GM21737 (cell line): ENCODE data around the gene MTAP.

Source experiments
- ATAC-seq: cut with Tn5 transposase; IDR thresholded peaks from one replicate; pipeline ENCODE4 v1.9.1; 2021; ENCODE audit warnings: mild to moderate bottlenecking, moderate library complexity; ENCODE audit not compliant: unreplicated experiment

Gene MTAP

DNA sequence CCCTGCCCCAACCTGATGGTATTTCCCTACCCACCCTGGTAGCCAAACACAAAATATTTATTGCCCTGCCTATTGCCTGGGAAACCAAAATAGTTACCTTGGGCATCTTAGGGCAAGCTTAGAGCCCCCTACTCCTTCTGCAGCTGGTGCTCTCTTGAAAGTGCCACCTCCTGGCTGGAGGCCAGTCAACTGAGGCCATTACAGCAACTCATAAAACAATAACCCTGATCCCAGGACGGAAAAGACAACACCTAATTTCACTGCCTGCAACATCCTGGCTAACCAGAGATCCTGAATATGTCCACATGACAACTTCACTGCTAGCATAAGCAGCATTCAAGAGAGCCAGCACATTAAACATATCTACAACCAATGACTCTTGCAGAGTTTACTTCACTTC, 38.7 kb downstream of the MTAP start:
- no peak for ATAC-seq

DNA sequence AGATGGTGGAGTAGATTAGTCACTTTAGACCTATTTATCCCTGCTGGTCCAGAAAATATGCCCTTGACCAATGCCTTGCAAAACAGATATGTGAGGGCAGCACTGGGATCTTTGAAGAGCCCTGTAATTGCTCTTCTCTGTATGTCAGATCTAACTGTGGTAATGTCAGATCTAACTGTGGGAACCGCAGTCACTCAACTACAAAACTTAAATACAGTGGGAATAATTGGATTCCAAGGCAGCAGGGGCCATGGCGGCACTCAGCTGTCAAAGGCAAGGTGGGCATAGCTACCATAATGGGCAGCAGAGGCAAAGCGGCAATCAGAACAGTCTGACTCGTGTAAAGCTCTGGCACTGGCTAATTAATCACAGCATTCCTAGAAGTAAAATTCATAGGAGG, 46.2 kb downstream of the MTAP start:
- ATAC-seq = no peak

DNA sequence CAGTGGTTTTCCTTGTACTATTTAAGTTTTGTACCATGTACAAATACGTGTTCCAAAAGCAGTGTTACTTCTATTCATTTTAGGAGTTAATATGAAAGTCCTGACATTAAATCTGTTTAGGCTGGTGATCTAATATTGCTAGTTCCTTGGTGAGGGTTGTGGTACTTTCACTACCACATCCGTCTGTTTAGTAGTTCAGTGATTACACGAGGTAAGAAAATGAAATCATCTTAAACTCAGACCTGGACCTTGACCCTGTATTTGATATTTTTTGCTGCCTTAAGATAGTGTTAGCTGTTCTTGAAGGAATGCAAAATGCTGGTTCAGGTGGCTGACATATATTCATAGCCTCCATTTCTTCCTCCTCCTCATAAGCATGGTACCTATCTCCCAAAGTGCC, 50.3 kb downstream of the MTAP start:
- ATAC-seq = peak; percentile 91

DNA sequence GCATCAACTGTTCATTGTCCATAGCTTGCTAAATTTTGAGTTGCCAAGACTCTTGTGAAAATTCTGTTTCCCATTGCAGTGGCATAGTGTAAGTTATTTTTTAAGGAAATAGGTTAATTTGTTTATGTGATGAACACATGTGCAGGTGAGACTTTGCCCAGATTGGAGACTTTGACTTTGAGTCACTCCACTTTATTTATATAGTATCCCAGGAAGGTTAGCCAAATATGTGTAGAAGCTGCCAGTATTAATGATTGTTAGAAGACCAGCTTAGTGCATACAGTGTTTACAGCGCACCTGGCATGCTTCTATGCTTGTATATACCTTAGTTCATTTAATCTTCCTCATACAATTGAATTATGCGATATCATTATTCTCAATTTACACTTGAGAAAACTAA, 51.0 kb downstream of the MTAP start:
- ATAC-seq = no peak

DNA sequence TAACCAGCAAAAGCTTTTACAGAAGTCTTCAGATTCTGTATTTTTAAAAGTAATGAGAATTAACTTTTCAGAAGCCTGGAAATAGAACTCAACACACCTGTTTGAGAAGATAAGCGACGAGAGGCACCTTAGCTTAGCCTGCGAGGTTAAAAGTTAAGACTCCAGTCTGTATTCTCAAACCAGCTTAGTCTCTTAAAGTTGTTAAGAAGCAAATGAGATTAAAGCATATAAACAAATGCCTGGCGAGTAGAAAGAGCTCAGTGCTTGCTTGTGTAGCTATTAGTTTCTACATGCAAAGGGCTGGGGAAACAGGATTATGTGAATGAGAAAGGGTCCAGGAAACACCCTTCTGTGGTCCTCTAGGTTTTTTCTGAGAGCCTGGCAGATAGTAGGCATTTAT, 51.7 kb downstream of the MTAP start:
- no peak for ATAC-seq

DNA sequence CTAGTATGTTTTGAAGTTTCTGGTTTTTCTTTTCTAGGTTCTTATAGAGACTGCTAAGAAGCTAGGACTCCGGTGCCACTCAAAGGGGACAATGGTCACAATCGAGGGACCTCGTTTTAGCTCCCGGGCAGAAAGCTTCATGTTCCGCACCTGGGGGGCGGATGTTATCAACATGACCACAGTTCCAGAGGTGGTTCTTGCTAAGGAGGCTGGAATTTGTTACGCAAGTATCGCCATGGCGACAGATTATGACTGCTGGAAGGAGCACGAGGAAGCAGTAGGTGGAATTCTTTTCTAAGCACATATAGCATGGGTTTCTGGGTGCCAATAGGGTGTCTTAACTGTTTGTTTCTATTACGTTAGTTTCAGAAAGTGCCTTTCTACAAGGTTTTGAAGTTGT, 52.2 kb downstream of the MTAP start:
- ATAC-seq = no peak

DNA sequence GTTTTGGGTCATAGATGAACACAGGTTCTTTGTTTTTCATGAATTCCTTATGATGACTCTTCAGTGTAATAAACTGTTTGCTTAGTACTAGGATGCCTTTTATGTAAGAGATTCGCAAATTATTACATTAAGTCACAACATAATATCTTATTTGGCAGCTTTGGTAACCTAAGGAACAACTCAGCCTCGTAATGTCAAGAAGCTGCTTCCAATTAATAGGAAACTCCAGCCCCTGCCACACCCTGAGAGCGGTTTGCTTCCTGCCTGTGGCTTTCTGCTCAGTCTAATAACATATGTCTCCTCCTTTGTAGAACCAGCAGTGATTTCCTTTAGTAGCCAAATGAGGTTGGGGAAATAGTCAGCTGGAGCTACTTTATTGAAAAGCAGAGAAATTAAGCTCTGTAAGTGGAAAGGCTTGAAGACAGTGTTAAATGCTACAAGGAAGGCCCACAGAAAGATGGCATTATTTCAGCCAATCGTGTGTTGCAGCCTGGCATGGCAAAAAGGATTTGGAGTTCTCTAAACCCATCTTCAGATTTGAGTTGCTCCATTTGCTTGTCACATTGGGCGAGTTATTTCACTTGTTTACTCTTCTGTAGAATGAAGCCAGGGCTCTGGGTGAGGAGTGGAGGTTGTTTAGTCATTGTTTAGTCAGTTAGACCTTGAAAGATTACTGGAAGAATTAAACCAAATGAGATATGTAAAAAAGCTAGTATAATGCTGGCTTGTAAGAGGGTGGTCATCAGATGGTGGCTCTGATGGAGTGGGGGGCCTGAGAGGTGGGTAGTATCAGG, 54.1 kb downstream of the MTAP start:
- ATAC-seq = no peak

DNA sequence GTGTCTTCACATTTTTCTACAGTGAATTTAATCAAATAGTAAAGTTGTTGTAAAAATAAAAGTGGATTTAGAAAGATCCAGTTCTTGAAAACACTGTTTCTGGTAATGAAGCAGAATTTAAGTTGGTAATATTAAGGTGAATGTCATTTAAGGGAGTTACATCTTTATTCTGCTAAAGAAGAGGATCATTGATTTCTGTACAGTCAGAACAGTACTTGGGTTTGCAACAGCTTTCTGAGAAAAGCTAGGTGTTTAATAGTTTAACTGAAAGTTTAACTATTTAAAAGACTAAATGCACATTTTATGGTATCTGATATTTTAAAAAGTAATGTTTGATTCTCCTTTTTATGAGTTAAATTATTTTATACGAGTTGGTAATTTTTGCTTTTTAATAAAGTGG, 60.4 kb downstream of the MTAP start:
- ATAC-seq = no peak

DNA sequence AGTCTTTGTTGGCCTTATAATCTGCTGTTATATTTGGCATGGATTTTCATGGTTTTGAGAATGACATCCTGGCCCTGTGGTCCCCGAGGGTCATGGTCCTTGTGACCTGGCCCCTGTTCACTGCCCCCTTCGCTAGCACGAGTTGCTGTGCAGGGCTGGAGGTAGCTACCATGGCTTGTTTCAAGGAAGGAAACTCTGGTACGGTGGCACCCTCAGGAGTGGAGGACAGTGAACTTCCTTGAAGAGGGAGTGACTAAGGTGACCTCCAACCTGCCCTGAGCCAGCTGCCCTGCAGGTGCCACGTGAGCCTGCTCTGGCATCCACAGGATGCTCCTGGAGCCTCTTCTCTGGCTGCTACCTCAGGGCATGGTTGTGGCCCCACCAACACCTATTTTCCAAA, 62.1 kb downstream of the MTAP start:
- no peak for ATAC-seq

DNA sequence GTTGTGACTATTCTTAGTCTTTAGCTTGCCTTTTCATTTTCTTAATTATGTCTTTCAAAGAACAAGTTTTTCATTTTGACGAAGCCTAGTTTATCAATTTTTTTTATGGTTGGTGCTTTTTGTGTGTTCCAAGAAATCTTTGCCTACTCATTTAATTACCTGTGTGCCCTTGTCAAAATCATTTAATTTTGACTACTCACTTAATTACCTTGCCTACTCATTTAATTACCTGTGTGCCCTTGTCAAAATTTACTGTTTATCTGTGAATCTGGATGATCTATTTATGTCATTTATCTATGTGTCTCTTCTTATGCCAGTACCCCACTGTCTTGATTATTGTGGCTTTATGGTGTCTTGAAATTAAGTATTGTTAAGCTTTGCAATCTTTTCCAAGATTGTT, 63.9 kb downstream of the MTAP start:
- no peak for ATAC-seq

DNA sequence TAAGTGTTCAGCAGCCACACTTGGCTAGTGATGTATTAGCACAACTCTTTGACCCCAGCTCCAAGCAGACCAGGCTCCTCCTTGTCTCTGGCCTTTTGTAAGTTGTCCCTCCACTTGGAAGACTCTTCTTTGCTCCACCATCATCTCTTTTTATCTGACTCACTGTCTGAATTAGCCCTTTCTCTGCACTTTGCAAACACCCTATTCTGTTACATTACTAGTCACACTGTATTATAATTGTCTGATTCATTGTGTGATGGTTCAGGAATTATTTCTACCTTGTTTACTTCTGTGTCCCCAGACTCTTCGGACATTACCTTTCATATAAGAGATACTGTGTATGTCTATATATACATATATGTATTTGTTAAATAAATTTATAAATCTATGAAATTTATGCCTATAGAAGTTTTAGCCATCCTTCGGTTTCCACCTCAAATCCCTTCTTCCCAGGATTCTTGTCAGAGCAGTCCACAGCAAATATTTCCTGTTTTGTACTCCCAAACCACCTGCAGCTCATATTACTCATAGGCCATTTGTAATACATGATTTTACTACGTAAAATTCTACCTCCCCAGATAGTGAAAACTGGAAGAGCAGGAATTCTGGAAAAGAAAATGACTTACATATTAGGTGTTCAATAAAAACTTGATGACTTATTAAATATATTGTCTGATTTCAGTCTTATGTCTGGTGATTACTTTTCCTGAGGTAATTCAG, 69.0 kb downstream of the MTAP start:
- ATAC-seq = no peak

DNA sequence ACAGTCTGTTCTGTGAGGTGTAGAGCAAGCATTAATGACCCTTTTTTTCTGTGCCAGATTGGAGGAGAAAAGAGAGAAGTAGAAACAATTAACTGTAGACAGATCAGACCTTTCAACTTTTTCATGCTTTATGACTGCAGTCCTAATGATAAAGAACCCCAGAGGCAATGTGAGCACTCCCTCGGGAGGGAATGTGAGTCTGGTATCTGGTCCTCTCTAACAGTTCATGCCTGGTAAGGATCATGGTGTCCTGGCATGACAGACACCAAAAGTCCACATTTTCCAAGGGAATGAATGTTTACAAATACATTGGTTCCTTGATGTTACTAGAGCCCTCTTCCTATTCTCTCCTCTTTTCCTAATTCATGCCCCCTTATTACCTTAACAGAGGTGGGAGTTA, 70.3 kb downstream of the MTAP start:
- ATAC-seq = no peak

DNA sequence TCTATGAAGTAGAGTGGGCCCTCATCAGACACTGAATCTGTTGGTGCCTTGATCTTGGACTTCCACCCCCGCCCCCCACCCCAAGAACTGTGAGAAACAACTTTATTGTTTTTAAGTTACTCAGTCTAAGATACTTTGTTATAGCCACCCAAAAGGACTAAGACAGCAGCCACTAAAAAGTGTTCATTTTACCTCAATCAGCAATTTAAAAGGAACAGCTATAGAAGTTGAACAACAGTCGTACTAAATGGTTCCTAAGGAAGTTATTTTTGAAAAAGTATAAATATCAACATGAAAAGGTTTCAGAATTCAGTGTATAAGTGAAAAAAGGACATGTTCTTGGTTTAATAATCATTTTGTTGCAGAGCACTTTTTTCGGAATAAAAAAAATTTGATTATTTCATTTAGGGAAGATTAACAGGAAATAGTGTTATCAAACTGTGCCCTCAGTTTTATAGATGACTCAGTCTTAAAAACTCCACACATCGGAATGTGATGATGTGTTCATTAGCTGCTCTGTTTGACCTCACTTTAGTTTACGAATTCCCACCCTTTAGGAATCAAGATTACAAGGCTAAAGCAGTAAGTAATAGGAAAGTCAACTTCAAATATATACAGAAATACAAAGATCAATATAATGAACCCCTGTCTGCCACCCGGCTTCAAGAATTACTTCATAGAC, 71.2 kb downstream of the MTAP start:
- ATAC-seq = no peak

DNA sequence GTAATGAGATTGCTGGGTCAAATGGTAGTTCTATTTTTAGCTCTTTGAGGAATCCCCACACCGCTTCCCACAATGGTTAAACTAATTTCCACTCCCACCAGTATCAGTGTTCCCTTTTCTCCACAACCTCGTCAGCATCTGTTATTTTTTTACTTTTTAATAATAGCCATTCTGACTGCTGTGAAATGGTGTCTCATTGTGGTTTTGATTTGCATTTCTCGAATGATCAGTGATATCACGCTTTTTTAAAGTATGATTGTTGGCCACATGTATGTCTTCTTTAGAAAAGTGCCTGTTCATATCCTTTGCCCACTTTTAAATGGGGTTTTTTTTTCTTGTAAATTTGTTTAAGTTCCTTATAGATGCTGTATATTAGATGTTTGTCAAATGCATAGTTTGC, 73.5 kb downstream of the MTAP start:
- ATAC-seq = no peak

DNA sequence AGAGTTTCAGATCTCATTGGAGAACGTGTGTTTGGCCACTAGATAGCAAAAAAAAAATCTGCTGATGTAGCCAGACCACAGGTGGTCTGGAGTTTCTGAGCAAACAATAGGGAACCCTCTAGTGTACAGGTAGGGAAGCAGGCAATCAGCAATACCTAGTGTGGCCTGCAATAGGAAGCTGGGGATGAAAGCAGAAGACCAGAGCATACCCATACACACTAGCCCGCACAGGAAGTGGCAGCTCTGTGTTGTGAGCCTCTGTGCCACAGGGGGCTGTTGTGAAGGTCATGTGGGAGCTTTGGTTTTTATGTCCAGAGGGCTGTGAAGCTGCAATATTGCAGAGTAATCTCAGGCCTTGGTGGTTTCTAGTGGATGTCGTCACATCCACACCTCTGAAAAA, 81.2 kb downstream of the MTAP start:
- no peak for ATAC-seq

DNA sequence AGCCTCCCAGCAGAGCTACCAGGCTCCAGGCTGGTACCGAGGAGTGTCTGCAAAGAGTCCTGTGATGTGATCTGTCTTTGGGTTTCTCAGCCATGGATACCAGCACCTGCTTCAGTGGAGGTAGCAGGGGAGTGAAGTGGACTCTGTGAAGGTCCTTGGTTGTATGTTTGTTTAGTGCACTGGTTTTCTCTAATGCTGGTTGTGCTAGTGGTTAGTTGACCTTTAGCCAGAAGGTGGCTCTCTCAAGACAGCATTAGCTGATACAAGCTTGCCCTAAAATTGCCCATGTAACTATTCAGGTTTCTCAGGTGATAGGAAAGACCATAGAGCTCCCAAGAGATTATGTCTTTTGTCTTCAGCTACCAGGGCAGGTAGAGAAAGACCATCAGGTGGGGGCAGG, 87.2 kb downstream of the MTAP start:
- ATAC-seq = no peak

DNA sequence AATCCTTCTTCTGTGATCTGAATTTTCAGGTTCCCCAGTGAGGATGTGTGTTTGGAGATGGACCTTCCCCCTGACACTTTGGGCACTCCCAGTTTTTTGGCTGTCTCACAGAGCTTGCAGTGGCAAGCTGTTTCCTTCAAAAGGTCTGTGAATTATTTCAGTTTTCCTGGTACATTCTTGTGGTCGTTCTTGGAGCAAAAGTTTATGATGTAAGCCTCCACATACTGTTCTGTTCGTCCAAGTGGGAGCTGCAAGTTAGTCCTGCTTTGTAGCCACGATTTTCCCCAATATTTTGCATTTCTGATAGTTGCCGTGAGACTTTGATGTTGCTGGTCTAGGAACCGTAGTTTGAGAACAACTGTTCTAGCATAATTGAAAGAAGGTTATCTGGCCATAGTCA, 88.3 kb downstream of the MTAP start:
- ATAC-seq = no peak

DNA sequence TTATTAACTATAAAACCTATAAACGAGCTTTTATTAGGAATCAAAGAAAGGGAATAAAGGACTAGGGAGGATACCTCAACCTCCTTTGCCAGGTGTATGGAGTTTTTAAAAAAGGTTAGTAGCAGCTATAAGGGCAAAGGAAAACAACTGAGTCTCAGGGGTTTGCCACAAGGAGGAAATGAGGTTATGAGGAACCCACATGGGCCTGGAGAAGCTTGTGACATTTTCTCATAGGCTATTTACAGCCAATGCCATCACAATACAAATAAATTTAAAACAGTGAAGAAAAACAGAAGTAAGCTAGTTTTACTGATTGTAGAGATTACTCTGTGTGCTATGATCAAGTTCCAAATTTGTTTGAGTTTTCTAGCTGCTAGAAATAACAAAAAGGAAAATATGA, 99.1 kb downstream of the MTAP start:
- no peak for ATAC-seq

DNA sequence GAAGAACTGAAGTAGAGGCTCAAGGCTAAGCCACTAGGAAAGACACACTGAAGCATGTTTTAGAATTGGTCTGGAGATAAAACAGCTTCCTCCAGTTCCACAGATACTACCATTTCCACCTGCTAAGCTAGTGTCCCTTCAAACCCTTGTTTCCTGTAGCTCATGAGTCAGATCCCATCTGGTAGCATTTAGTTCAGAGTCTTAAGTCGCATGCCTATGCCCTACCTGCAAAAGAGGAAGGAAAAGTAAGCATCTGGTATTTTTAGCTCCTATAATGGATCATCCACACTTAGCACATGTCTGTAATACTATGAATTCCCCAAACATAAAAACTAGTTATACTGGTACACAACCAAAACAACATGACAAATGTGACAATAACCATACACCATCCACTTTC, 99.7 kb downstream of the MTAP start:
- no peak for ATAC-seq

DNA sequence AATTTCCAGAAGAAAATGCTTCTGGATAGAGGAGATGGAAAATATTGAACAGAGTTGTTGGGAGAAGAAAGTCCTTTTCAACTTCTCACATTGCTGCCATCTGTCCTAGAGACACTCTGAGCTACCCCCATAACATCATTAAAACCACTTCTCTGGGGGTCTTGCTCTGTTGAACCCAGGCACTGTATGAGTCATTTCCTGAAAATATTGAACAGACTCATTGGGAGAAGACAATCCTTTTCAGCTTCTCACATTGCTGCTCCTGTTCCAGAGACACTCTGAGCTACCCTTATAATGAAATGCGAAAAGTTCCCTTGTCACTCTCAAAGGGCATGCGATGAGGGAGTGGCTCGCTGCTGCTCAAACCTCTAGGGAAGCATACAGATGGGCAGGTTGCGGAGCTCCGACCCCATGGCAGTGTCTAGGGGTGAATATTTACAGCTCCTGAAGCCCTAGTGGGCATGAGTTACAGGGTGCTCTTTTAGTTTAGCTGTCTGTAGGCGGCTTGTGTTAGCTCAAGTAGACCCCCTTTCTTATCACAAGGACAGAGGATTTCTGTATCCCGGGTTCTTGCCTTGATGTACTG, 101.0 kb downstream of the MTAP start:
- no peak for ATAC-seq

DNA sequence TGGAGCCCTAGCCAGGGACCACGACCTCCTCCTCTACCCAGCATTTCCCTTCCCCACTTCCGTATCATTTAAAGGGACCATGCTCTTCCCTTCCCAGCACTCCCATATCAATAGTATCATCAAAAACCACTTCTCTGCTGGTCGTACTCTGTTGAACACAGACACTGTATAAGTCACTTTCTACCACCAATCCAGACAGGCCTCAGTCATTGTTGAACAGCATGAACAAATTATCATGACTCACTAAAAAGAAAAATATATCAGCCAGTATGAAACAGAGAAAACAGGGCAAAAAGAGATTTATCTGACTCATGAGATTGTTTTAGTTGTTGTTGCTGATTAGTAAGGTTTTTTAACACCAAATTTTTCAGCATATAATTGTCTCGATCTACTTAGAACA, 101.9 kb downstream of the MTAP start:
- ATAC-seq = no peak

DNA sequence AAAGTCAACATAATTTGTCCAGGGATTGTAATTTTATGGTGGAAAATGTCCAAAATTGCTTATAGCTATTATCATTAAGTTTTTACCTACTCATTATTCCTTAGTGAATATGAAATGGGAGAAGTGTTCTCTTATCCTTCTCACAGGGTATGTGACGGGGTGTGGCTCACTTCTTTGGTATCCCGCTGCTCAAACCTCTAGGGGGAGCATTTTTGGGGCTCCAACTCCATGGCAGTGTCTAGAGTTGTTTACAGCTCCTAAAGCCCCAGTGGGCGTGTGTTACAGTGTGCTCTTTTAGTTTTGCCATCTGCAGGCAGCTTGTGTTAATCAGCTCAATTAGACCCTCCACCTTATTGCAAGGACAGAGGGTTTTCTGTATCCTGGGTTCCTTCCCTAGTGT, 102.3 kb downstream of the MTAP start:
- no peak for ATAC-seq
